Tibial nerve (tissue), 4 donors: ENCODE results near the gene WAPL. TPM values are rescaled to one million over a fixed set of nuclear protein-coding genes. Genes with fewer than 3 reads are reported as not detected.

Experiments used
- DNase-seq, 2 donors: peaks; one replicate each; pipeline ENCODE4 v3.0.0-alpha.2; 2019; ENCODE audit warnings: low spot score in 2 of 2
- H3K27ac ChIP-seq, 4 donors: fragments of 200-600 bp; sonication (generic) in 3 of 4; one replicate each; pipeline ENCODE4 v1.5.1; 2017 to 2019; ENCODE audit warnings: mild to moderate bottlenecking in 1 of 4
- H3K27me3 ChIP-seq, 2 donors: fragments of 200-600 bp; sonication (generic) in 1 of 2; one replicate each; pipeline versions ENCODE4 v1.5.1 to v1.6.0; 2017 to 2019
- H3K36me3 ChIP-seq, 3 donors: fragments of 200-600 bp; sonication (generic); one replicate each; pipeline ENCODE4 v1.5.1; 2018 to 2019
- H3K4me1 ChIP-seq, 4 donors: fragments of 200-600 bp; sonication (generic) in 3 of 4; one replicate each; pipeline ENCODE4 v1.5.1; 2017 to 2019
- H3K4me3 ChIP-seq, 4 donors: fragments of 200-600 bp; sonication (generic) in 3 of 4; one replicate each; pipeline ENCODE4 v1.5.1; 2017 to 2019; ENCODE audit warnings: mild to moderate bottlenecking in 1 of 4, moderate library complexity in 1 of 4
- H3K9me3 ChIP-seq, 4 donors: fragments of 200-600 bp; sonication (generic) in 3 of 4; one replicate each; pipeline ENCODE4 v1.5.1; 2017 to 2019
- CTCF ChIP-seq, 5 experiments: fragments of 200-600 bp in 3 of 5; fragments of 450-650 bp in 2 of 5; sonication (generic) in 3 of 5; IDR thresholded peaks; one replicate each; pipeline ENCODE4 v1.5.1; 2016 to 2019; ENCODE audit warnings: antibody characterized with exemption in 5 of 5, mild to moderate bottlenecking in 3 of 5, moderate library complexity in 2 of 5
- EP300 ChIP-seq, 2 donors: sonication (generic); formaldehyde crosslinking; IDR thresholded peaks; one replicate each; pipeline ENCODE4 v1.6.1; 2017; ENCODE audit warnings: antibody characterized with exemption in 2 of 2, mild to moderate bottlenecking in 1 of 2
- POLR2A ChIP-seq, 2 donors: fragments of 450-650 bp; IDR thresholded peaks; one replicate each; pipeline ENCODE4 v1.6.1; 2017; ENCODE audit warnings: antibody characterized with exemption in 2 of 2, mild to moderate bottlenecking in 2 of 2, moderate library complexity in 2 of 2
- WGBS, 2 donors: methylation state at CpG; one replicate each; pipeline ENCODE4 v1.1.5; 2018; 5-methylcytosine and 5-hydroxymethylcytosine counted together
- total RNA-seq, 4 donors: library from RNA; depleted of rRNA; stranded (reverse); fragments of >200 nt; gene quantifications; one replicate each; pipeline ENCODE4 v1.1.0, GENCODE V29; 2016

The WAPL gene
- total RNA-seq, 4 donors from 2014 or later, result 26.7 to 50.4 (median 42.0) TPM

- Histone ChIP-seq H3K27ac (no peak overlapping the region), H3K36me3 (peaks cover 0 to 79% (median 0%) of the 10 kb centered on the region in 3 donors), H3K9me3 (no peaks in the 10 kb centered on the region), H3K27me3 (no peaks in the 10 kb centered on the region), H3K4me3 (no peak overlapping the region), H3K4me1 (peaks cover 0 to 12% (median 0%) of the 10 kb centered on the region in 4 donors)
- 86 to 96% methylated on average over 2 of the region's 2 CpGs for WGBS, 2 donors
- DNase-seq, result no peak
- no peak for TF ChIP-seq POLR2A (IDR thresholded peaks at IDR 0.05)
- TF ChIP-seq CTCF (IDR thresholded peaks at IDR 0.05), result no peak
- TF ChIP-seq EP300 (IDR thresholded peaks at IDR 0.05), result no peak
Observed at GRCh38 chr10:86443069-86443468, 78.5 kb downstream of the WAPL start.

- 94 to 97% methylated on average over 5 of the region's 5 CpGs for WGBS, 2 donors
Observed at GRCh38 chr10:86440874-86441843, 80.4 kb downstream of the WAPL start.

GRCh38 chr10:86439544-86439943 is 82.0 kb downstream of the WAPL start:
- no peak overlapping the region for H3K27ac ChIP-seq
- H3K4me3 ChIP-seq, result no peak overlapping the region
- H3K27me3 ChIP-seq, result no peaks in the 10 kb centered on the region
- peak; percentile 70 to 89 for DNase-seq
- H3K9me3 ChIP-seq, result no peaks in the 10 kb centered on the region
- TF ChIP-seq POLR2A (IDR thresholded peaks at IDR 0.05), result no peak
- TF ChIP-seq EP300 (IDR thresholded peaks at IDR 0.05), result peak in 1 of 2 donors; percentile 43
- TF ChIP-seq CTCF (IDR thresholded peaks at IDR 0.05), result no peak
- WGBS, 2 donors, result 11 to 18% methylated on average over 1 of the region's 1 CpG
- H3K36me3 ChIP-seq, result peaks cover 0 to 95% (median 0%) of the 10 kb centered on the region in 3 donors
- H3K4me1 ChIP-seq, result peaks cover 0 to 3% (median 0%) of the 10 kb centered on the region in 4 donors

More at GRCh38 chr10:86440874-86441843, 80.4 kb downstream of the WAPL start:
- DNase-seq, result no peak
- peaks cover 0 to 91% (median 0%) of the 10 kb centered on the region in 3 donors for H3K36me3 ChIP-seq
- no peak overlapping the region for H3K27ac ChIP-seq
- H3K4me3 ChIP-seq, result no peak overlapping the region
- TF ChIP-seq POLR2A (IDR thresholded peaks at IDR 0.05) (no peak), EP300 (IDR thresholded peaks at IDR 0.05) (no peak), CTCF (IDR thresholded peaks at IDR 0.05) (no peak)
- peaks cover 0 to 3% (median 0%) of the 10 kb centered on the region in 4 donors for H3K4me1 ChIP-seq
- no peaks in the 10 kb centered on the region for H3K9me3 ChIP-seq
- no peaks in the 10 kb centered on the region for H3K27me3 ChIP-seq

- H3K4me1 ChIP-seq, result peaks cover 0 to 3% (median 0%) of the 10 kb centered on the region in 4 donors
- 93 to 94% methylated on average over 8 of the region's 8 CpGs for WGBS, 2 donors
- peaks cover 0 to 92% (median 0%) of the 10 kb centered on the region in 3 donors for H3K36me3 ChIP-seq
- H3K27me3 ChIP-seq, result no peaks in the 10 kb centered on the region
- no peak overlapping the region for H3K27ac ChIP-seq
- TF ChIP-seq POLR2A (IDR thresholded peaks at IDR 0.05) (no peak), CTCF (IDR thresholded peaks at IDR 0.05) (no peak), EP300 (IDR thresholded peaks at IDR 0.05) (no peak)
- no peak for DNase-seq
- no peaks in the 10 kb centered on the region for H3K9me3 ChIP-seq
- H3K4me3 ChIP-seq, result no peak overlapping the region
Observed at GRCh38 chr10:86438091-86438749, 83.4 kb downstream of the WAPL start.
